H54 (cell line): ENCODE results near the gene FXYD2.
A peak's percentile ranks its signal among the peaks of the same experiment; 100 is the strongest.

Experiments
- DNase-seq: peaks from one replicate; pipeline ENCODE4 v3.0.0; 2011; ENCODE audit warnings: low spot score, mixed read lengths; ENCODE audit not compliant: insufficient read length
- FAIRE-seq: peaks from 3 replicates; lab custom pipeline; 2011; peaks lifted over from hg19 to GRCh38; lab: Jason Lieb, UNC
- POLR2A ChIP-seq: IDR thresholded peaks from 2 replicates; pipeline ENCODE4 v1.6.1; 2011; ENCODE audit warnings: low read depth, mild to moderate bottlenecking, low read length

FXYD2 gene

DNA sequence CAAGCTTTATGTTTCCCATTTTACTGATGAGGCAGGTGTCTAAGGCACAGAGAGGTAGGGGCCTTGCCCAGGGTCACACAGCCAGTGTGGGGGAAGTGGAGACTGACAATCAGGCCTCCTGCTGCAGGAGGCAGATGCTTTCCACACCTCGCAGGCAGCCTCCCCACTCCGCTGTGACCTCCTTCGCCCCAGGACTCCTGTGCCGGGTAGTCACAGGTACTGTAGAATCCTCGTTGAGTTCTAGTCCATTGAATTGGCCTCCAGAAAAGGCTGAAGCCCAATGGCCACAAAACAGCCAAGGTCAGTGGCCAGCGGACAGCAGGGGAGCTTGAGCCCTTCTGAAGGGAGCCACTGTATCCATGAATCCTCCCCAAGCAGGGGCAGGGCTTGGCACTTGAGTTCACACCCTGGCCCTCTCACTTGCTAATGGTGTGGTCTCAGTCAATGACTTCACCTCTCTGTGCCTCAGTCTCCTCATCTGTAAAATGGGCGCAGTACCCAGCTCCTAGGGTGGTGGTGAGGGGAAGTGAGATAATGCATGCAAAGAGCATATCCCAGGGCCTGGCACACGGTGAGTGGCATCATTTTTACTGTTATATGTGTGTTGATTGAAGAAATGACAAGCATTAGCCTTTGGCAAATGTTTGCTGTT, 1.1 kb upstream of the FXYD2 start:
- TF ChIP-seq POLR2A, result no peak
- no peak for DNase-seq
- no peak for FAIRE-seq

DNA sequence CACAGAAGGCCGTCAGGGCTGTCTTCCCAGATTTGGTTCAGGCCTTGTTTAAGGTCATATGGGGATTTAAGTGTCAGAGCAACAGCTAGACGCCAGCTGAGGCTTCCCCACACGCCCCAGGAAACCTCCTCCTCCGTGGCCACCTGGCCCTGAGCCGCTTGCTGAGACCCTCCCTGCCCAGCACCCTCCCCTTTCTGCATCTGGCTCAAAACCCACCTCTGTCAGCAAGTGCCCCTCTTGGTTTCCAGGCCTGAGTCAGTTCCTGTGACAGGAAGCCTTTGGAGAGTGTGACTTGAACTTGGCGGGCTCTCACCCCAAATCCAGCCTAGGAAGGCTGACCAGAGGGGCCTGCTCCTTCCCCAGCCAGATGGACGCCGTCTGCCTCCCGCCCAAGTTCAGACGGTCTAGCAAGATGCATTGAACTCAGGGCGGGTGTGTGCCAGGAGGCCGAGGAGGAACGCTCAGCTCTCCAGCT, 561 bp downstream of the FXYD2 start:
- TF ChIP-seq POLR2A, result no peak
- FAIRE-seq, result no peak
- DNase-seq, result no peak

DNA sequence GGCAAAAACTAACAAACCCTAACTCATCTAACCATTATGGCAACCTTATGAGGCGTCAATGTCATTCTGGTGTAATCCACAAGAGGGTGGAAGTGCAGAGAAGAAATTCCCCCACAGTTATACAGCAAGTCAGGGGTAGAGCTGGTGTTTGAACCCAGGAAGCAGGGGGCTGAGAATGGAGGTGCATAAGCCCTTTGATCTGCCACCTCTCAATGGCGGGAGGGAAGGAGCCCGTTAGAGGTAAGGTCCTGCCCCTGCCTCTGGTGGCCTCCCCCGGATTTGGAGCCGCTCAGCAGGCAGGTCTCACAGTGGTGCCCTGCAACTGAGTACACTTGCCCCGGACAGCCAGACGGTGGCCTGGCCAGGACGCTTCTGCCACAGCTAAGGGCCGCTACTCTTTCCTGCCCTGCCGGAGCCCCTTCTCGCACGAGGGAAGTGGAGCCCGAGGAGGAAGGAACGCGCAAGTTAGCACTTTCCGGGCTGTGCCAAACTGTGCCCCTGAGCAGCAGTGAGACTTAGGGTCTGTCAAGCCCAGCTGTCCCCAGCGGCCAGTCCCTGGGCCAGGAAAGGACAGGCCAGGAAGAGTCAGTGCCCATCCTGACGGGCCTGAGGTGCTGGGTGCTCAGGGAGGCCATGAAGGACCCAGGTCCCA, 1.1 kb downstream of the FXYD2 start:
- DNase-seq (no peak), FAIRE-seq (no peak)
- TF ChIP-seq POLR2A, result no peak

DNA sequence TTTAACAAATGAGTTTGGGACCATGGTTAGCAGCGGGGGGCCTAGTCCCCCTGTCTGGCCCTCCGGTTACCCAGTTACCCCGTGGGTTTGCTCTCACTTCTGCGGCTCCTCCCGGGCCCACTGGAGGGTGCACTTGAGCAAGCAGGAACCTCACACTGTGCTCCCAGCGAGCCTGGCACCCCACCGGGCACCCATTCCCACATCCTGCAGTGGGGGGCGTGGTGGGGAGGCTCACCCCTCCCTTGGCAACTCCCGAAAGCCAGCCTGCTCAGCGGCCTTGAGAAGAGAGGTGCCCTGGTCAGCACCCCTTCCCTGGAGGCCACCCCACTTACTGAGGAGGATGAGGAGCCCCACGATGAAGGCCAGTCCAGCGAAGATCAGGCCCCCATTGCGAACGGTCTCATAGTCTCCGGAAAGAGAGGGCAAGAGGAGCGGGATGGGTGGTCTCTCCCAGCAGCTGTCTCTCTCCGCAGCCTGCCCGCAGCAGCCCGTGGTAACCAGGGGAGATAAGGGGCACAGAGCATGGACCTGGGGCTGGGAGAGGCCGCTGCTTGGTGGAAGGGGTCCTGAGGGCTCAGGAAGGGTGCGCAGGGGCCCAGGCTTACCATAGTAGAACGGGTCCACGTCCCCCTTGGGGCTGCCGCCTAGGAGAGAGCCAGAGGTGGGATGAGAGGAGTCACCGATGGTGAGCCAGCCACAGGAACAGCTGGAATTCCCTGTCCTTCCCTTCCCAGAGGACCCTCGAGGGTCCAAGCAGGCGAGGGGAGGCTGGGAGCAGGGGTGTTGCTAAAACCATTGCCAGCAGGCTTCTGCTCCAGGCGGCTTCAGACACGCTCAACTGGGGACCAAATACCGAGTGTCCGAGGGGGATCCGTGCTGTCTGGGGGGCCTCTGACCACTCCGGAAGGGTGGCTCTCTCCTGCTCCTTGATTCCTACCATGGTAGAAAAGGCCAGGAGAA, 2.2 kb downstream of the FXYD2 start:
- DNase-seq (no peak), FAIRE-seq (no peak)
- TF ChIP-seq POLR2A, result no peak

DNA sequence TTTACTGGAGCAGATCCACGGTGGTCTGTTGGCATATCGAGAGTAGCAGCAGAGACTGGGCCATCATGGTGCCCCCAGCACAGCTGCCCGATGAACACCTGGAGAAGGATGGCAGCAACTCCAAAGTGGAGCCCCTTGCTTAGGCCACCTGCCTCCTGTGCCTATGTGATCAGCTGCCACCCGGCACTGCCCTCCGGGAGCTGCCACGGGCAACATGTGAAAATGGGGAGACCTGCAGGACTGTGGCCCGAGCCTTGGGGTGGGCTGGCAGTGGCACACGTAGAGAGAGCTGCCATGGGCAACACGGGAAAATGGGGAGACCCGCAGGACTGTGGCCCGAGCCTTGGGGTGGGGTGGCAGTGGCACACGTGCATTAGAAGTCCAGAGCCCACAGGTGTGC, 3.1 kb downstream of the FXYD2 start:
- no peak for TF ChIP-seq POLR2A
- no peak for FAIRE-seq
- DNase-seq, result no peak

DNA sequence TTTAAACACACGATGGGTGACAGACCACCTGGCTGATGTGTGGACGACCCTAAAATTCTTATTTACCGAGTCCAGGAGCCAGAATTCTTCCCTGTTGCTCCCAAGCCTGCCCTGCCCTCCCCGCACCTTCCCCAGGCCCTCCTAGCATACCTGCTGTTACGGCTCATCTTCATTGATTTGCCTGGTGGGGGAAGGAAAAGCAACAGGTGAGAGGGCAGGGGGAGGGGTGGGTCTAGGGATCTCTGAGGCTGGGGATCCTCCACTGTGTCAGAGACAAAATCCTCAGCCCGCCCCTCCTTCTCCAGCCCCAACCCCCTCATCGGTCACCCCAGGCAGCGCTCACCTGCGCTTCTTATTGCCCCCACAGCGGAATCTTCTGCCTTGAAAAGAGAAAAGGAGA, 4.0 kb downstream of the FXYD2 start:
- TF ChIP-seq POLR2A, result no peak
- FAIRE-seq (no peak), DNase-seq (no peak)

- DNase-seq (no peak), FAIRE-seq (no peak)
- TF ChIP-seq POLR2A, result no peak
Measured at GRCh38 chr11:117820071-117820470, 4.5 kb downstream of the FXYD2 start.

DNA sequence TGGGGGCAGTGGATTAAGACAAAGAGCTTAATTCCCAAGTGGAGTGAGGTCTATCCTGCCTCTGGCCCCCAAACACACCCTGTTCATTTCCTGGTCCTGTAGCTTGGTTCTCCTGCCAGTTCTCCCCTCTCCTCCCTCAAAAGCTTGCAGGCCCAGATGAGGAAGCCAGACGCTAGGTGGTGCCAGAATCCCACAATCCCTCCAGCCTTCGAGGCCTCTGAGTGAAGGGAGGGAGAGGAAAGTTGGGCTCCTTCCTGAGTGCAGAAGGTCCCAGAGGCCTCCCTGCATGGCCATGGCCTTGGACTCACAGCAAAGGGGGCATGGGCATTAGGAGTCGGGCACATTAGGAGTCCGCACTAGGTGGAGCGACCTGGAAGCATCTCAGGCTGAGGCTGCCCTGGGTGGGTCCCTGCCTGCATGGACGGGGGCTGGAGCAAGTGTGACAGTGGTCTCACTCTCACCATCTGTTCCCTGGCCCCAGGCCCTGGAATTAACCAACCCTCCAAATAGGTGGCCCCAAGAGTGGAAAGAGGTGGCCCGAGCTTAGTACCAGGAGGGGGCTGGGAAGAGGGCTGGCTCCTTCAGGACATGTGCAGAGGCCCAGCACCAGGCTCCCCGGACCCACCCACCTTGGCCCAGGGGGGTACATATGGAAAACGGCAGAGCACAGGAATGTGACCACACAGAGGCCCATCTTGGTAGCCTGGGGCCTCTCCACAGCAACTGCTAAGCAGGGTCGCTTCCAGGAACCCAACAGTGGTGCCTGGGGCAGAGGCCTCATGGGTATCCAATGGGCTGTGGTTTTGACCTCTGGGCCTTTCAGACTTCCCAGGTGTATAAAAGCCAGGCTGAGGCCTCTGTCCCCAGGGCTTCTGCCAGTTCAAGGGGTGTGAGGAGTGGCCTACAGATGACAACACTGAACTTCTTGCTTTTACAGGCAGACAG, 5.2 kb downstream of the FXYD2 start:
- DNase-seq, result no peak
- FAIRE-seq, result no peak
- no peak for TF ChIP-seq POLR2A

- DNase-seq, result no peak
- TF ChIP-seq POLR2A, result no peak
- FAIRE-seq, result no peak
Measured at GRCh38 chr11:117818041-117818873, 6.3 kb downstream of the FXYD2 start.

DNA sequence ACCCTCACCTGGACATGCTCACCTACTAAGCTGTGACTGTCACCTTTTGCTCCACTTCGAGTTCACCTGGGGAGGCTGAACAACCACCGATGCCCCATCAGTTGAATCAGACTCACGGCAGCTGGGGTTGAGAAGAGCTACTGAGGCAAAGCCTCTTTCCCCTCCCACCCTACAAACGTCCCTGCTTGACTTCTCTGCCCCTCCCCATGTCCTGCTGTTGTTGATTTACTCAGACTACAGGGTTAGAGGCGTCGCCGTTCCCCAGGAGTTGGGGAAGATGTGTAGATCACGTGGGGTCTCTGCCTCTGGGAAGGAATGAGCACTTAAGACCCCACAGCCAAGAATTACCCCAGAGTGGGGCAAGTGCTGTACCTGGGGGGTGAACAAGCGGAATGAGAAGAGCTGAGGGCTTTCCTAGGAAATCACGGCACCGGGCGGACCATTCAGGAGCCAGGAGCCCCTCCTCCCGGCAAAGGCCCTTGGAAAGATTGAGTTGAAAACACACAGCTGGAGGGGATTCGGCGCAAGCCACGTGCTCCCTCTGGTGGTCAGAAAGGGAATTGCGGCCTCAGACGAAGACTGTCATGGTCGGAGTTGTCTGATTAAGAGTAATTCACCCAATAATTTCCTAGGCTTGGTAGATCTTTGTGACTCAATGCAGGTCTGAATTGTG, 7.0 kb downstream of the FXYD2 start:
- no peak for TF ChIP-seq POLR2A
- DNase-seq (peak; percentile 45), FAIRE-seq (no peak)

DNA sequence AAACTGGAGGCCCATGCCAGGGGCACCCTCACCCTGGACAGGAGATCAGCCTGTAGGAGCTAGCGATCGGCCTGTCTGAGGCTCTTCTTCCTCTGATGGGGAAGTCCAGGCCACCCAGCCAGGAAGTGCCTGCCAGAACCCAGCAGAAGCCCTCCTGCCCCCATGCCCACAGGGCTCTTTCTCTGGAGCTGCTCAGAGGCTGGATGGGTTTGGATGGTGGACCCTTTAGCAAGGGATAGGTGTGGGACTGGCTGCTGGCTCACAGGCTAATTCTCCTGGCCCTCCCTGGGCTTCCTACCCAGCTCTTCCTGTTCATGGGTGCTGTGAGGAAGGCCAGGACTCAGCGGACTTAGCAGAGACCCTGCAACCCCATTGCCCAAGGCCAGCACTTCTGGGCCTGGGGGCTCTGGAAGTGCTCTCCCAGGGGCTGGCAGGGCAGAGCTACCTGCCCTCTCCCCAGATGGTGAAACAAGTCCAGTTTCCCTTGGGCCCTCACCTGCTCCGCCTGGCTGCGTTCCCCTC, 7.6 kb downstream of the FXYD2 start:
- DNase-seq (no peak), FAIRE-seq (no peak)
- TF ChIP-seq POLR2A, result no peak
